Activated gamma-delta T cell (primary cell): ENCODE measurements around the gene ZFAND2B.

ENCODE experiments used
- DNase-seq: peaks from one replicate; lab custom pipeline; 2025; lab: John Stamatoyannopoulos, UW

ZFAND2B gene

DNA sequence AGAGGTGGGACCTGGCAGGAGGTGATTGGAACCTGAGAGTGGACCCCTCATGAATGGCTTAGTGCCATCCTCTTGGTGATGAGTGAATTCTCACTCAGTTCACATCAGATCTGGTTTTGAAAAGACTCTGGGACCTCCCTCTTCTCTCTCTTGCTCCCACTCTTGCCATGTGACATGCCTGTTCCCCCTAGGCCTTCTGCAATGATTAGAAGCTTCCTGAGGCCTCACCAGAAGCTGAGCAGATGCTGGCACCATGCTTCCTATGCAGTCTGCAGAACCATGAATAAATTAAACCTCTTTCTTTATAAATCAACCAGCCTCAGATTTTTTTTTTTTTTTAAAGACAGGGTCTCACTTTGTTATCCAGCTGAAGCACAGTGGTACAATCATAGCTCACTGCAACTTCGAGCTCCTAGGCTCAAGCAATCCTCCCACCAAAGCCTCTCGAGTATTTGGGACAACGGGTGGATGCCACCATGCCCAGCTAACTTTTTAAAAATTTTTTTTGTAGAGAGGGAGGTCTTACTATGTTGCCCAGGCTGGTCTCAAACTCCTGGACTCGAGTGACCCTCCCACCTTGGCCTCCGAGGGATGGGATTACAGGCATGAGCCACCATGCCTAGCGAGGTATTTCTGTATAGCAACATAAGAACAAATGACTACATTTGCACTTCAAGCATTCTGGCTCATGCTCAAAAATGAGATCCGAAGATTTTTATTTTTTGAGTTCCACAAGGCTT lies 2.0 kb upstream of the ZFAND2B start:
- no peak for DNase-seq

DNA sequence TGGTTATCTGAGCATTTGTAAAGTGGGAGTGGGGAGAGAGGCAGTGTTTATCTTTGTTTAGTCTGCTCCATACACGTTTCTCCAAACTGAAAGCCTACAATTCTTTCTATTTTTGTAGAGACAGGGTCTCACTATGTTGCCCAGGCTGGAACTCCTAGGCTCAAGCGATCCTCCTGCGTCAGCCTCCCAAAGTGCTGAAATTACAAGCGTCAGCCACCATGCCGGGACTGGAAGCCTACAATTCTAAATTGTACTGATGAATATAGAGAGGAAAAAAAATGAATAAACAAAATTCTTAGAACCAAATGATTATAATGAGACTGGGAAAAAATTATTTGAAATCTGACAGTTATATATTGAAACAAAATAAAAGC lies 1.4 kb upstream of the ZFAND2B start:
- no peak for DNase-seq

DNA sequence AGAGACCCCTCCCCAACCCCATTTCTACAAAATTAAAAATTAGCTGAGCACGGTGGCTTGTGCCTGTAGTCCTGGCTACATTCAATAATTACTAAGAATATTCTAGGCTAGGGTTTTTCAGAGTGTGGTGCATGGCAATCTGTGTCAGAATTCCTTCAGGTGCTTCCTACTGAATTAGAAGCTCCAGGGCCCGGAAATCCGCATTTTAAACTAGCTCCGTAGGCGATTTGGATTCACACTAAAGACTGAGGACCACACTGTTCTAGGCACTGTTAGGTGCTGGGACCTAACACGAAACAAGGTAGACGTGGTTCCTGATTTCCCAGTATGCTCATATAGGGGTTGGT lies 628 bp upstream of the ZFAND2B start:
- DNase-seq: no peak

DNA sequence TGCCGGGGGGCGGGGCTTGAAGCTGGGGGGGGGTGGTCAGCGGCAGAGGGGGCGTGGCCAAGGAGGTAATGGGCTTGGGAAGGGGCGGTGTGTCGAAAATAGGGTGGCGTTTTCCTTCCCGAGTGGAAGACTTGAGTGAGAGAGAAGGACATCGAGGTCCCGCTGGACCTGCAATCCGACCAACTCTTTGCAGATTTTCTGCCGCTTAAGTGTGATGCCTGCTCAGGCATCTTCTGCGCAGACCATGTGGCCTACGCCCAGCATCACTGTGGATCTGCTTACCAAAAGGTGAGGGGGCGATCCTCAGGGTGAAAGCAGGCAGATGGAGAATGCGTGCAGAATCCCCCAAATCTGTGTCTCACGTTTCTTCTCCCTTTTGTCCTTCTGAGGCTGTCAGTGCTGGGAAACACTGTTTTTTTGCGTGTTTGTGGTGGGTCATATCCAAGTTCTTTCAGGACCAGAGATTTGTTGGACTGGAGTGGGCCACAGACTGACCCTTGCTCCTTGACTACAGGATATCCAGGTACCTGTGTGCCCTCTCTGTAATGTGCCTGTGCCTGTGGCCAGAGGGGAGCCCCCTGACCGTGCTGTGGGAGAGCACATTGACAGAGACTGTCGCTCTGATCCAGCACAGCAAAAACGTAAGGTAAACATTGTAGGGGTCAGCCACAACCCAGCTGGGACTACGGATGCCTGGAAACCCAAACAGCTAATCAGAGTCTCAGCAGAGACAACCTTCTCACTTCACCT lies 727 bp downstream of the ZFAND2B start:
- no peak for DNase-seq

DNA sequence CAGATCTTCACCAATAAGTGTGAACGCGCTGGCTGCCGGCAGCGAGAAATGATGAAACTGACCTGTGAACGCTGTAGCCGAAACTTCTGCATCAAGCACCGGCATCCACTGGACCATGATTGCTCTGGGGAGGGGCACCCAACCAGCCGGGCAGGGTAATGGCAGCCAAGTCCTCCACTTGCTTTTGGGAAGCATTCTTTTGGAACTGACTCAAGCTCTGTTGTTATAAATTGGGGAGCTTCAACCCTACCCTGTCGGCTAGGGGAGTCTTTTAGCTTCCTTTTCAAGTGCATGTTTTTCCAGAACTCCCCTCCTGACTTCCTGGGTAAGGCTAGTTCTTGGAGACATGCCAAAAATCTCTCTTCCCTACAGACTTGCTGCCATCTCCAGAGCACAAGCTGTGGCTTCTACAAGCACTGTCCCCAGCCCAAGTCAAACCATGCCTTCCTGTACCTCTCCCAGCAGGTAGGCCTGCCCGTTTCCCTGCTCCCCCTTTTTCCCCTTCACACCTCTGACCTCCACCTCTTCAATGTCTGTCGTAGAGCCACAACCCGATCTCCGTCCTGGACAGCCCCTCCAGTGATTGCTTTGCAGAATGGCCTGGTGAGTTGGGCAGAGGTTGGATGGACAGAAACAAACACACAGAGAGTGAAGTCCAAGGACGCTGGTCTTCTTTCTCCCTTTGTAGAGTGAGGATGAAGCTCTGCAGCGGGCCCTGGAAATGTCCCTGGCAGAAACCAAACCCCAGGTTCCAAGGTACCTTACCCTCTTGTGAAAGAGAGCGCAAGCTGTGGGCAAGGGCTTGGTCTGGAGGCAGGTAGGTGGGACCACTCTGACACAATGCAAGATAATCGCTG lies 1.5 kb downstream of the ZFAND2B start:
- no peak for DNase-seq

DNA sequence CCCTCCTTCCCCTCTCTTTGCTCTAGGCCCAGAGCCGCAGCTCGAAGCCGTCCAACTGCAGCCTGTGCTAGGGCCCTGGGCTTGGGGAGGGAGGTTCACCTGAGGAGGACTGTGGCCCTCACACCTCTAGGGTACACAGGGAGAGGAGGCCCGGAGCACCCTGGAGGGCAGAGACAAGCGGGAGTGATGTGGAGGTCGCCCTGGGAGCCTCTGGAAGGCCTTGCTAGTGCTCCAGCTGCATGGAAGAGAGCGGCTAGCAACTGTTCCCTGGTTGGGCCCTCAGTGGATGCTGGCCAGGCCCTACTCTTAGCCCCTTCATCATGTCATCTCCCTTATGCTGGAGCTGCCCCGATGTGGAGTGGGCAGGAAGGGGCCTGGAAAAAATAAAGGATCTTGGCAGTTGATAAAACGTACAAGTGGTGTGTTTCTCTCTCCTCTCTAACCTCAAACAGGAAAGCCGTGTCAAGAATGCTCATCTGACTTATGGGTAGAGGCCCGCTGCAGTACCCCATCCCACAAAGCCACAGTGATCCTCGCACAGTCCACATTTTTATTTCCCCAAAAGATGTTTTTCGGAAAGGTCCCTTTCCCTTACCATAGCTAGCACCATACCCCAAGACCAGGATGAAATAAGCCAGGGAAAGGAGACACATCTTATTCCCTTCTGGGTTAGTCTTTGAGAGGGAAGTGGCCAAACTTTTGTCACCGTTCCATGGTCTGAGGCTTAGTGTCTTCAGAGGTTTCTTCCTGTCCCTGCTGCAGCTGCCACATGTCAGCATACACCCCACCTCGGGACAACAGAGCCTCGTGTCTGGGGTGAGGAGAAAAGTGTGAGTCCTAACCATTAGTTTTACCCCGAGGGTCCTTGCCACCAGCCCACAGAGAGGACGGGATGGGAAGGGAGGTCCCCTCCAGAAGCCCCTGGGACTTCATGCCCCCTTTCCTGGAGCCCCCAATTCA lies 2.9 kb downstream of the ZFAND2B start:
- DNase-seq: no peak

DNA sequence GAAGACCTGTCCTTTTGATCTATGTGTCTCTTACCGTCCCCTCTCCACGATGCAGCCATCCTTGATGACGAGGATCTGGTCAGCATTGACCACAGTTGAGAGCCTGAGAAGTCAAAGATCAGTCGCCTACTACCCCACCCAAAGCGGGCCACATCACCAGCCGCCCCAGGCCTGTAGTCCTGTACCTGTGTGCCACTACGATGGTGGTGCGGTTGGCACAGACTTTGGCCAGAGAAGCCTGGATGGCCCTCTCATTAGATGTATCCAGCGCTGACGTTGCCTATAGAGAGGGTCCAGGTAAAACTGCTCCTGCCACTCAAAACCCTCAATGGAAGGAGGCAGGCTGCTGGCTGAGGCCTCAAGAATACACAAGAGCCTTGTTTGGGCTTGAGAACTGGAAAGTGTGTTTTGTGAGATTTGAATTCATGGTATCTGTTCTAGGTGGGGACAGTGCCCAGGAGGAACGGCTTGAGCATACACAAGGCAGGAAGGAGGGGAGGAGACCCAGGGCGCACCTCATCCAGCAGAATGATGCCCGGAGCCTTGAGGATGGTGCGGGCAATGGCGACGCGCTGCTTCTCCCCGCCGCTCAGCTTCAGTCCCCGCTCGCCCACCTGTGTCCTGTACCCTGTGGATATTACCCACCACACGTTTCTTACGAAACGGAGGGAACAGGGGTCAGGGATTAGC lies 3.8 kb downstream of the ZFAND2B start:
- no peak for DNase-seq

DNA sequence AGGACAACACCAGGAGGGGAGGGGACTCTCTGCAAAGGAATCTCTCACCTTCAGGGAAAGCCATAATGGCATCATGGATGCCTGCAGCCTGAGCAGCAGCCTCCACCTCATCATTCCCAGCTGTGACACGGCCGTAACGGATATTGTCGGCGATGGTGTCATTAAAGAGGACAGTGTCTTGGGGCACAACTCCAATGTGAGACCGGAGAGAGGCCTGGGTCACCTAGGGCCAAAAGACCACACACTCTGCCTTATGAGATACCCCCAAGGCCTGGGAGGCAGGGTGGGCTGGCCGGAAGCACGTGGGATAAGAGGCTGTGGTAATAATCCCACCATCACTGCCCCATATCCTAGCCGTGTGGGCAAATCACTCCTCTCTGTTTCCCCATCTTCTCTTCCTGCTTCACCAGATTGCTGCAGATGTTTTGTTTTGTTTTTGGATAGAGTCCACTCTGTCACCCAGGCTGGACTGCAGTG lies 4.3 kb downstream of the ZFAND2B start:
- DNase-seq: no peak

DNA sequence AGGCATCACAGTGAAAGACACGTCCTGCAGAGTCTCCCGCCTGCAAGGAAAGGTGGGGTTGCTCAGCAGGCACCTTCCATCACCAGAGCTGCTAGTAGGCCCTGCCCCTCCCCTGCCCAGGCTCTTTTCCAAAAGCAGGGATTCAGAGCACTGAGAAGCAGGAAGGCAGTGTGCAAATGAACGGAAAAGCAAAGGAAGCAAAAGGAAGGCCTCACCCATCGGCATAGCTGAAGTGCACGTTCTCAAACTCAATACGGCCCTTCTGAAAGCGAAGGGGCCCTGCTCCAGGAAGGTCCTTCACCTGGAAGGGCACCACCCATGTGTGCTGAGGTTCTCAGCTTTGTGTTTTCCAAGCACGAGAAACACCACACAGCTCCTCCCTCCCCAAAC lies 6.4 kb downstream of the ZFAND2B start:
- no peak for DNase-seq

DNA sequence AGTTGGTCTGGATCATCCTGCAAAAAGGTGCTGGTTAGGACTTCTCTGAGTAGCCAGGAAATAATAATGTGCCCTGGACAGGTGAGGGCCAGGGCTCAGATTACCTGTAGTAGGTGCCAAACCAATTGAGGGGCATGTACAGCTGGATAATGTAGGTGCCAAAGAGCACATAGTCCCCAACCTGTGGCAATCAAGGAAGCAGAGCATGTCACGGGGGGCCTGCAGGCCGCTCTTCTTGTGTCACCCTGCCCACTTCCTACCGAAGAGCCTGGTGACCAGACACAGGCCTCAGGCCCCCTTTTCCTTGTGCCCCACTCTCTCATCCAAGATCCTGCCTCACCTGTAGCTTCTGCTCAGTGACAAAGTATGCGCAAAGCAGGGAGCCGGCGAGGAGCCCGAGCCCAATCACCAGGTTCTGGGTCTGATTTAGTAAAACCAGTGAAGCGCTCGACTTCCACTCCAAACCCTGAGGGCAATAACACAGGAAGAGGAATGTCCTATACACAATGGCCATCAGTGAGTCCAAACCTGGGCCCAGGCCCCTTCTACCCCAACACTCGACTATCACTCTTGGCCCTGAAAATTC lies 7.0 kb downstream of the ZFAND2B start:
- no peak for DNase-seq

DNA sequence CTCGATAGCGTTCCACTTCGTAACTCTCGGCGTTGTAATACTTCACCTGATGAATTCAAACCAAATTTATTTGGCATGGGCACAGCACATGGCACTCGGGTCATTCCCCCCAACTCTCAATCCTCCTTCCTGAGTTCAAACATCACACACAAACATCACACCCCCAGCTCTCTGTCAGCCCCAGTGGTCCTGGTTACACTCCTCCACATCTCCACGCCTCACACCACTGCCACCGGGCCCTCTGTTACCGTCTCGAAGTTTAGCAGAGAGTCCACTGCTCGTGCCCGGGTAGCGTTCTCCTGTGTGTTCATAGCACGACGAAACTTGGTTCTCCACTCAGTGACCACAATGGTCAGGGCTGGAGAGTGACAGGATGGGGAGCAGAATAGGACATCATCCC lies 7.6 kb downstream of the ZFAND2B start:
- DNase-seq: no peak

DNA sequence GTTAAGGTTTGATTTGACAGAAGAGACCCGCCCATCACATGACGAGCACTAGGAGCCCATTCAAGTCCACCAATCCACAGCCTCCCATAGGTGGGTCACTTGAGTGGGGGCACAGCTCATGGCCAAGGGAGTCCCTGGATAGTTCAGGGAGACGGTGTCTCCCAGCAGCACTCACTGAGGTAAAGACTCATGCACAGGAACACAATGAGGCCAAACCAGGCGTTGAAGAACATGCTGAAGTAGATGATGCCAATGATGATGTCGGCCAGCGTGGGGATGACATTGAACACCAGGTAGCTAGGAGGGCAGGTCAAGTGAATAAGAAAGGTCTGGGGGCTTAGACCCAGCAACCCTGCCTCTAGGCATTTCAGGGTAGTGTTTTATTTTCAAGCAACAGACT lies 8.2 kb downstream of the ZFAND2B start:
- no peak for DNase-seq

DNA sequence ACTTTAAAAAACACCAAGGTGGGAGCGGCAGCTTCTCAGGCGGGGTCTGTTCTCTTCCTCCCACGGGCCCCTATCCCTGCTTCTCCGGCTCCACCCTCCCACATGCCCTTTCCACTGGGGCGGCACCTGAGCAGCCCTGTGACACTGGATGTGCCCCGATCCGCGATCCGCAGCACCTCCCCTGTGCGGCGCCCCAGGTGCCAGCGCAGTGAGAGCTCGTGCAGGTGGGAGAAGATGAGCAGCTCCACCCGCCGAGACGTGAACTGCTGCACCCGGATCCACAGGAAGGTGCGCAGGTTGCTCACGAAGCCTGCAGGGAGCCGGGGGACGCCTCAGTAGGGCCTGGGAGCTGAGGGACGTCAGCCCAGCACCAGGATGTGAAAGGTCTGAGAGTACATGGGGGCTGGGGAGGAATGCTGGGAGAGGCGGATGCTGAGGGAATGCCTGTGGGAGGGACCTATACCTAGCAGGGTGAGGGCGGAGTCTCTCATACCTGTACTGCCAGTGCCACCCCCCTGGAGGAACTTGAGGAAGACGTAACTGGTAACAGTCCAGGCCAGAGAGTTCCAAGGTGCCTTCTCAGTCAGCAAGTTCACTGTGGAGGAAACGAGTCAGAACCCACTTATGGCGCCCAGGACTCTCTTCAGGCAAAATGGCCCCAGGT lies 9.4 kb downstream of the ZFAND2B start:
- DNase-seq: no peak

DNA sequence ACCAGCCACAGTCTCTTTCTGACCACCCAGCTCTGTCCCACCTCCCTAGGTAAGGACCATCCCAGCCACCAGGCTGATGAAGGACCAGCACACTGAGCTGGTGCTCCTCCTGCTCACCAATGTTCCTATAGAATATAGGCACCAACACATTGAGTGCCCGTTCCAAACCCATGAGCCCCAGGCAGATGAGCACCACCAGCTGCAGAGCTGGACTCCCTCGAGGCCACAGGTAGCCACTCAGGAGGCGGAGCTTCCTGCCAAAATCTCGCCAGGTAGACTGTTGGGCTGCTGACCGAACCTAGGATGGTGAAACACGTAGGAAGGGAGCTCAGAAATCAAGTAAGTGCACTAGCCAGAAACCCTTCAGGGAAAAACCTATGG lies 9.9 kb downstream of the ZFAND2B start:
- no peak for DNase-seq

DNA sequence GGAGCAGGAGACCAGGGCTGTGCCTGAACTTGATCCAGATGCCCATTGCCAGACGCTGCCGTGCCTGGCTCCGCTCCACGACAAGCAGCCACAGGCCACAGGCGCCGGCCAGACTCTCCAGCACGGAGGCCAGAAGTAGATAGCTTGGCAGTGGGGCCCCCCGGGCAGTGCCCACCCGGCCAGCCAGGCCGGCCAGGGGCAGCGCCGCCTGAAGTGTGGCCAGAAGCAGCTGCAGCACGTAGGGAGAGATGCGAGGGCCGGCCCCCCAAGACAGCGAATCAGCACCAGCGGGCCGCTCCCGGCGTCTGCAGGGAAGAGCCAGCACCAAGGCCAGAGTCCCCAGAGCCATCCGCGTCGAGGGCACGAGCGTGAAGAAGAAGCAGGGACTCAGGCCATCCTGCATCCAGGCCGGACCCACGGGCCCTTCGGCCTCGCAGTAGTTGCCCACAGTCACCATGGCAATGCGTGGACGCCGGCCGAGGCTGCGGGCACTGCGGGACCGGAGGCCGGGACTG lies 11.7 kb downstream of the ZFAND2B start:
- no peak for DNase-seq

DNA sequence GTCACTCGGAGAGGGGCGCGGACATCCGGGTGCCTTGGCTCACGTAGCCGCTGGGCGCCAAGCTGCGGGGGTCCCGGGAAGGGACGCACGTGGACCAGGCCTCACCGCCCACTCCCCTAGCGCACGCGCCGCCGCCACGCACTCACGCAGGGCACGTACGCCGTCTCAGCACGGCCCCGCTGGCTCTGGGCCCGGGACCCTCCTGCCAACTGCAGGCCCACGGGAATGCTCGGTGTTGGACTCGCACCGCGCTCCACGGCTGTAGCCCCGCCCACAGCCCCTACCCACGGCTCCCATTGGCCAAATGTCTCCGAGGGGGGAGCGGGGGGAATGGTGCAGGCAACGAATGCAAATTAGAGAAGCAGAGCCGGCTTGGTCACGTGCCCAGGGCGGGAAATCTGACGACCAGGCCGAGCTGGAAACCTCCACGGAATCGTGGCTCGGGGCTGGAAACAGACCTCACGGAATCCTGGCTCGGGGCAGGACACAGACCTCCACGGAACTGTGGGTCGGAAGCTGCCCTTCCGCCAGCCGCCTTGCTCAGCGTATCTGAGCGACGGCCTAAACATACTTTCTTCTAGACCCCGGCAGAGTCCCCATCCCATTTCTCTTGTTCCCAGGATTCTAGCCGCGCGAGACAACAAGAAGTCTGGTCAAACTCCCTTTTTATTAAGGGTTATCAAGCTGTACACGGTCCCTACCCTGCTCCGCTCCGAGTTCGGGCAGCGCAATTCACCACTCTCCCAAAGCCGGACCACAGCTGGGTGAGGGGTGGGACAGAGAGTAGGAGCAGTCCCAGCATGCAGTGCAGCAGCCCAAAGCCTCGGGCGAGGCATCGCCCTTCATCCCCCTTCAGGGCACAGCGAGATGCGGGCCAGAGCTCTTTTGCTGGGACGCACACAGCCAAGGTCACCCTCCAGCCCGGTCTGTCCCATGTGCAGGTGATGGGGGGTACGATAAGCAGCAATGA lies 12.4 kb downstream of the ZFAND2B start, which contains the start of gene ABCB6:
Gene ABCB6, minus strand, starts transcription at position 227 of the 970 bp plus-strand sequence. CDS start 285 bp downstream, outside the sequence.
- DNase-seq: peak; percentile 62

DNA sequence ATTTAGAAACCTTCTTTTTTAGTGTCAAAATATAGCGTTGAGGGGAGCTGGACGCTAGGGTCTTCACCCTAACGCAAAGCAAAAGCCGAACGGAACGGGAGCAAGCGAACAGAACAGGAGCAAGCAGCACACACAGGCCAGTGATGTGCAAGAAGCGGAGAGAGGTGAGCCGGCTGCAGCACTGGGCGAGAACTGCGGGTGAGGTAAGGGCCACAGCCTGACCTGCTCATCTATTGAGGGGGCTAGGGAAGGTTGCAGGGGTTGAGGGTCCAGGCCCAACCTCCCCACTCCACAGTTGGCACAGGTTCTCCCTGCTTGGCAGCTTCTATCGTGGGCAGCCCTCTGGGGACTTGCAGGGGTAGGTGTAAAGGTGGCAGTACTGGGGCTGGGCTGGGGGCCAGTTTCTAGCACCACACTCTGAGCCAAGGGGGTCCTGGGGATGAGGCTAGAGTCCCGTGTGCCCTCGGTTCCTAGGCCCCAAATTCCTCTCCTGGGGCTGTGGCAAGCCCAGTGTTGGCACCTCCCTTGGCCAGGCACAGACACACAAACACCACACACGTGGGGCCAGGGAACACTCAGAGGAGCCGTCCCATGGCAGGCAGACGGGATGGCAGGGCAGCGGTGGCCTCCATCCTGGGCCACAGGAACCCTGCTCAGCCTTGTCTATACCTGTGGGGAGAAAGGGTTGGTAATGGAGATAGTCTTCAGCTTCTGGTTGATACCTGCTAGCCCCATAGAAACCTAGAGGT lies 13.4 kb downstream of the ZFAND2B start:
- no peak for DNase-seq
